Psoas muscle (tissue), 8 donors: ENCODE data around the gene ELOA2. TPM values are rescaled to one million over a fixed set of nuclear protein-coding genes. Genes with fewer than 3 reads are reported as not detected.

Source experiments
- ATAC-seq, 4 donors: fragments of 200-7000 bp; cut with Tn5 transposase; one replicate each; pipeline ENCODE4 v1.9.1; 2020; ENCODE audit warnings: moderate library complexity in 3 of 4, mild to moderate bottlenecking in 2 of 4
- DNase-seq, 2 donors: peaks; one replicate each; pipeline ENCODE4 v3.0.0-alpha.2; 2020
- H3K27ac ChIP-seq: fragments of 200-600 bp; one replicate; pipeline ENCODE4 v1.8.0; 2022
- H3K27me3 ChIP-seq, 3 donors: fragments of 200-600 bp in 1 of 3; one replicate each; pipeline versions ENCODE4 v1.6.1 to v1.8.0; 2013 to 2022; ENCODE audit warnings: low read length in 2 of 3, mild to moderate bottlenecking in 2 of 3, moderate library complexity in 1 of 3; ENCODE audit not compliant: insufficient read depth in 3 of 3
- H3K36me3 ChIP-seq, 2 donors: fragments of 200-600 bp in 1 of 2; one replicate each; pipeline versions ENCODE4 v1.6.1 to v1.8.0; 2013 to 2022; ENCODE audit warnings: low read depth in 1 of 2, mild to moderate bottlenecking in 1 of 2, moderate library complexity in 1 of 2; ENCODE audit not compliant: insufficient read depth in 1 of 2
- H3K4me1 ChIP-seq: fragments of 200-600 bp; one replicate; pipeline ENCODE4 v1.8.0; 2022
- H3K4me3 ChIP-seq: fragments of 200-600 bp; one replicate; pipeline ENCODE4 v1.8.0; 2022; ENCODE audit warnings: mild to moderate bottlenecking
- H3K9me3 ChIP-seq: fragments of 200-600 bp; one replicate; pipeline ENCODE4 v1.8.0; 2022
- WGBS, 3 donors: extraction: QIAGEN DNeasy Blood & Tissue Kit; methylation state at CpG; one replicate each; pipeline versions ENCODE4 v1.1.6 to v1.1.7; 2013; 5-methylcytosine and 5-hydroxymethylcytosine counted together
- intact Hi-C, 2 donors: fragments of 100-400 bp; cut with DNase I; formaldehyde crosslinking; loops; one replicate each; pipeline versions ENCODE4 v1.11.0 to v1.14.2; 2022
- polyA plus RNA-seq, 3 donors: library from polyadenylated mRNA; stranded (reverse); fragments of 200-250 nt; gene quantifications; one replicate each; pipeline ENCODE4 v1.2.3, GENCODE V29; 2013
- total RNA-seq, 4 donors: library from RNA; stranded (reverse); fragmentation: NEBNext Ultra II Directional in 2 of 4; extraction: Animal tissue kit (Norgen Biotek cat#: 25700) in 2 of 4; gene quantifications; one replicate each; pipeline versions ENCODE4 v1.2.1 to v1.2.4, GENCODE V29; 2021 to 2023
- TF ChIP-seq, protein P1 (sequence below): fragments of 200-600 bp; IDR thresholded peaks from one replicate; pipeline ENCODE4 v1.8.0; 2022; ENCODE audit warnings: antibody characterized with exemption
- donor health status: healthy with polysubstance abuse.
- donor health status: DM: no; HTN: no; CAD: no; lungs with moderate emphysema.
- donor health status: Bipolar disorder and iron deficiency.
- donor health status: healthy.
- donor health status: DM: yes; HTN: yes; CAD: no.
- donor health status: DM: no; HTN: no; CAD: no.
- donor health status: DM: no; HTN: no; CAD: no.
- donor health status: DM: yes; HTN: yes; CAD: no.

The ELOA2 gene
- total and polyA plus RNA-seq, 7 donors: 0.04 to 0.07 (median 0.06) TPM; not detected in 4

GRCh38 chr18:47075098-47075883 lies 39.9 kb upstream of the ELOA2 start:
- intact Hi-C loops: no loop called here
- H3K27ac ChIP-seq: no peak overlapping the region
- no peaks in the 10 kb centered on the region for H3K9me3 ChIP-seq
- TF ChIP-seq, protein P1, sequence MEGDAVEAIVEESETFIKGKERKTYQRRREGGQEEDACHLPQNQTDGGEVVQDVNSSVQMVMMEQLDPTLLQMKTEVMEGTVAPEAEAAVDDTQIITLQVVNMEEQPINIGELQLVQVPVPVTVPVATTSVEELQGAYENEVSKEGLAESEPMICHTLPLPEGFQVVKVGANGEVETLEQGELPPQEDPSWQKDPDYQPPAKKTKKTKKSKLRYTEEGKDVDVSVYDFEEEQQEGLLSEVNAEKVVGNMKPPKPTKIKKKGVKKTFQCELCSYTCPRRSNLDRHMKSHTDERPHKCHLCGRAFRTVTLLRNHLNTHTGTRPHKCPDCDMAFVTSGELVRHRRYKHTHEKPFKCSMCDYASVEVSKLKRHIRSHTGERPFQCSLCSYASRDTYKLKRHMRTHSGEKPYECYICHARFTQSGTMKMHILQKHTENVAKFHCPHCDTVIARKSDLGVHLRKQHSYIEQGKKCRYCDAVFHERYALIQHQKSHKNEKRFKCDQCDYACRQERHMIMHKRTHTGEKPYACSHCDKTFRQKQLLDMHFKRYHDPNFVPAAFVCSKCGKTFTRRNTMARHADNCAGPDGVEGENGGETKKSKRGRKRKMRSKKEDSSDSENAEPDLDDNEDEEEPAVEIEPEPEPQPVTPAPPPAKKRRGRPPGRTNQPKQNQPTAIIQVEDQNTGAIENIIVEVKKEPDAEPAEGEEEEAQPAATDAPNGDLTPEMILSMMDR: no peak
- peaks cover 0 to 1% (median 0%) of the 10 kb centered on the region in 3 donors for H3K27me3 ChIP-seq
- ATAC-seq (peak in 2 of 4 donors; percentile 37 to 55), DNase-seq (no peak)
- no peak overlapping the region for H3K4me3 ChIP-seq
- H3K36me3 ChIP-seq: no peaks in the 10 kb centered on the region
- 36 to 40% (median 40%) methylated on average over 13 of the region's 13 CpGs for WGBS, 3 donors
- H3K4me1 ChIP-seq: no peaks in the 10 kb centered on the region

GRCh38 chr18:47067648-47068047 lies 32.2 kb upstream of the ELOA2 start:
- ATAC-seq (no peak), DNase-seq (no peak)
- H3K27ac ChIP-seq: no peak overlapping the region
- TF ChIP-seq, protein P1: no peak
- H3K27me3 ChIP-seq: no peaks in the 10 kb centered on the region
- intact Hi-C loops: no loop called here
- WGBS, 3 donors: 65 to 70% (median 65%) methylated on average over 3 of the region's 3 CpGs
- H3K9me3 ChIP-seq: no peaks in the 10 kb centered on the region
- H3K36me3 ChIP-seq: no peaks in the 10 kb centered on the region
- no peak overlapping the region for H3K4me3 ChIP-seq
- no peaks in the 10 kb centered on the region for H3K4me1 ChIP-seq

GRCh38 chr18:47063096-47063495 lies 27.7 kb upstream of the ELOA2 start:
- 47 to 58% (median 48%) methylated on average over 8 of the region's 8 CpGs for WGBS, 3 donors
- H3K4me1 ChIP-seq: no peaks in the 10 kb centered on the region
- H3K36me3 ChIP-seq: no peaks in the 10 kb centered on the region
- intact Hi-C loops: no loop called here
- H3K27me3 ChIP-seq: no peaks in the 10 kb centered on the region
- TF ChIP-seq, protein P1: no peak
- ATAC-seq (peak in 1 of 4 donors; percentile 40), DNase-seq (no peak)
- no peak overlapping the region for H3K27ac ChIP-seq
- no peaks in the 10 kb centered on the region for H3K9me3 ChIP-seq
- H3K4me3 ChIP-seq: no peak overlapping the region

DNA sequence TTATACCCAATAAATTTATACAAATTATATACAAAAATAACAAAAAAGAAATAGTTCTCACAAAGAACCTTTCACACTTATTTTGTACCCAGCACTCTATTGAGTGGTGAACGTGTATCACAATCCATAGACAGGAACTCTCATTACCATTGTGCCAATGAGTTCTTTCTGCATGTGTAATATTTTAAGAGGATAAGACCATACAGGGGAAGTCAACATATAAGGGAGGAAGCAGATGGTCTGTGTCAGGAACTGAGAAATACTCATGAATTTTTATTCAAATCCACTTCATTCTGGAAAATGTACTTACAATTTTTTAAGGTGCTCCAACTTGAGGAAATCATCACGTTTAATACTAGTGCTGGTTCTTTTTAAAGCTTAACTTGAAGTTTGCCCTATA lies 27.1 kb upstream of the ELOA2 start:
- WGBS, 3 donors: 47 to 66% (median 59%) methylated on average over 2 of the region's 2 CpGs
- no peak overlapping the region for H3K27ac ChIP-seq
- DNase-seq (no peak), ATAC-seq (no peak)
- intact Hi-C loops: no loop called here
- TF ChIP-seq, protein P1: no peak
- H3K27me3 ChIP-seq: no peaks in the 10 kb centered on the region
- H3K4me1 ChIP-seq: no peaks in the 10 kb centered on the region
- no peaks in the 10 kb centered on the region for H3K9me3 ChIP-seq
- no peak overlapping the region for H3K4me3 ChIP-seq
- no peaks in the 10 kb centered on the region for H3K36me3 ChIP-seq
